GM19351 (cell line): Measurements from ENCODE around the gene CRIM1.

Source experiments
- ATAC-seq: cut with Tn5 transposase; IDR thresholded peaks from one replicate; pipeline ENCODE4 v1.9.1; 2021; ENCODE audit warnings: mild to moderate bottlenecking, moderate library complexity; ENCODE audit not compliant: unreplicated experiment

Gene CRIM1

DNA sequence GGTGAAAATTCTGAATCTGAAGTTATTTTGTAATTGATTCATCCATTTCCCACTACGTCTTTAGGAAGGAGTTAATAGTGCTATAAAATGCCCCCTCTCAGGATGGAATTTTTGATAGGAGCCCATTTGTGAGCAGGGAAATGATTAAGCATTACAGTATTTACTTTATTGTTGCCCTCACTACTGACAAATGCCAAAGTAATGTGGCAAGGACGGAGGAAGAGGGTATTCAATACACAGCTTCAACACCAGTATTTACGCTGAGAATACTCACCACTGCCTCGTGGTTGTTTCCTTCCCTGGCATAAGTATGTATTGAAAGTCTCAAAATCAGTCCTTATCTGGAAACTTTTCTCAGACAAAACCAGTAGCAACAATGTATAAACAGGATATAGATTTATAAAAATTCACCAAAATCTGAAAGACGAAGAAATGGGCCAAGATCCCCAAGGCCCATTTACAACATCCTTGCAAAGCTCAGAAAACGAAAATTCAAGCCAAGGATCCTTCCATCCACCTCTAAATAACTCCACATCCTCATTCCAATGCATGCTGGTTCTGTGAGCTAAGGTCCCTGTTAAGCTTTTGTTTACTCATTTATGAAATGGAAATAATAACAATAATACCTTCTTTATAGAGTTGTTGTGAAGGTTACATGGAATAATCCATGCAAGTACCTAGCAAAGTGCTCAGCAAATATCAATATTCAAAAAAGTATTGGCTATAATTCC lies 213.1 kb downstream of the CRIM1 start:
- no peak for ATAC-seq

- ATAC-seq: no peak
Observed at GRCh38 chr2:36569267-36569856, 213.8 kb downstream of the CRIM1 start.

- no peak for ATAC-seq
Observed at GRCh38 chr2:36570416-36570815, 214.8 kb downstream of the CRIM1 start.

DNA sequence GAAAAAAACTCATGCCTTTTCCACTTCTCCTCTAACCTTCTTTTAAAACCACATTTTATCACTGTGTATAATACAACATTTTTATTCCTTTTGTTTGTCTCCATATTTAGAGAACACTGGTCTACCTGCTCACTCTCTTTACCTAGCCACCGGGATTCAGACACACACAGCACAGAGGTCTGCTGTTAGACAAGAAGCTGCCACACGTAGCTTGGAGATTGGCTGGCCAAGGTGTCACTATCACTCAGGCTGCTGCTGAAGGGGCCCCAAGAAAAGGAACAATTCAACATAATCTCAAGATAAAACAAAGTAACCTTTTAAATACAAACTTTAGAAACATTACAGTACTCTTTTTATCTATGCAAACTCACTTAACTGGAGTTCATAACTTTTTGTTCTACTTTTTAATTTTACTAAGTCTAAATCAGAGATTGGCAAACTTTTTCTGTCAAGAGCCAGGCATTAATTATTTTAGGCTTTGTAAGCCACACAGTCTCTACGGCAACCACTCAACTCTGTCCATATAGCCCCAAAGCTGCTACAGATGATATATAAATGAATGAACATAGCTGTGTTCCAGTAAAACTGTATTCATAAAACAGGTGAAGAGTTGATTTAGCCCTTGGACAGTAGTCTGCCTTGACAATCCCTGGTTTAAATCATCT lies 216.6 kb downstream of the CRIM1 start:
- no peak for ATAC-seq

GRCh38 chr2:36572719-36573059 lies 217.1 kb downstream of the CRIM1 start:
- ATAC-seq: no peak

GRCh38 chr2:36573165-36573564 lies 217.6 kb downstream of the CRIM1 start:
- ATAC-seq: no peak

- no peak for ATAC-seq
Observed at GRCh38 chr2:36574560-36574959, 219.0 kb downstream of the CRIM1 start.

DNA sequence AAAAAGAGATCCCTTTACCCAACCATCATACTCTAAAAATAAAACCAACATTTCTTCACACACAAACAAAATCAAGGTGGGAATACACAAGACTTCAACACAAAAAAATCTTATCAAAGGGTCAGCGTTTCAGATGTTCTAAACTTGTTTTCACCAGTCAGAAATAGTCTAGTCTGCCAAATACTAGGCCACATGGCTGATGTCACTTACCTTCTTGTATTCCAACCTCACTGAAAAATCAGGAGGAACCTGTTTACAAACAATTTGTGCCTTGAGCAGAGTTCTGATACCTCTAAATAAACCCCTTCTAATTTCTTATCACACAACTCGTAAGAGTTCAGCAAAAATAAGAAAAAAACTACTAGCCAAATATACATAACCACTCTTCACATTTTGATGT lies 222.3 kb downstream of the CRIM1 start:
- no peak for ATAC-seq

GRCh38 chr2:36578343-36579296 lies 223.0 kb downstream of the CRIM1 start:
- no peak for ATAC-seq

DNA sequence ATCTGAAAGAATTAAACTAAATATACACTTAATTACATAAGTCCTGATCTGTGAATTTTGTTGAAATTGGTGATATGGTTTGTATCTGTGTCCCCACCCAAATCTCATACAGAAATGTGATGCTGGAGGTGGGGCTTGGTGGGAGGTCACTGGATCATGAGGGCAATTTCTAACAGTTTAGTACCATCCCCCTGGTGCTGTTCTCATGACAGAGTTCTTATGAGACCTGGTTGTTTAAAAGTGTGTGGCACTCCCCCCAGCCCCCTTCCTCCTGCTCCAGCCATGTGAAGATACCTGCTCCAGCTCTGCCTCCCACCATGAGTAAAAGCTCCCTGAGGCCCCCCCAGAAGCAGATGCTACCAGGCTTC lies 223.7 kb downstream of the CRIM1 start:
- ATAC-seq: no peak

GRCh38 chr2:36582538-36582937 lies 227.0 kb downstream of the CRIM1 start:
- ATAC-seq: no peak

DNA sequence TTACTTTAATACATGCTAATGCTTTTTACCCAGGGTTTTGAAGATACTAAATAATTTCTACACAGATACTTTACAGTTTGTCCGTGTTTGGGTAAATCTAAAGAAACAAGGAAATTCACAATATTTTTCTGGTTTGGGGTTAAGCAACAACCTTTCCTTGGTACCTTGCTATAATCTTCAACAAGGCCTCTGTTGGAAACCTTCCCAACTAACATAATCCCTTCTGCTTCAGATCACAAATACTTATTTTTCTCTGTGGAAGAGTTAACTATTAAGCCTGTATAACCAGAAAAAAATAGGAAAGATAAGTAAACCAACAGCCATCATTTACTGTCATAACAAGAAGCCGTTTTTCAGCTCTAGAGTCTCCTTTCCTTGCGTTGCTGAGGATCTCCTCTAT lies 227.4 kb downstream of the CRIM1 start:
- ATAC-seq: no peak

DNA sequence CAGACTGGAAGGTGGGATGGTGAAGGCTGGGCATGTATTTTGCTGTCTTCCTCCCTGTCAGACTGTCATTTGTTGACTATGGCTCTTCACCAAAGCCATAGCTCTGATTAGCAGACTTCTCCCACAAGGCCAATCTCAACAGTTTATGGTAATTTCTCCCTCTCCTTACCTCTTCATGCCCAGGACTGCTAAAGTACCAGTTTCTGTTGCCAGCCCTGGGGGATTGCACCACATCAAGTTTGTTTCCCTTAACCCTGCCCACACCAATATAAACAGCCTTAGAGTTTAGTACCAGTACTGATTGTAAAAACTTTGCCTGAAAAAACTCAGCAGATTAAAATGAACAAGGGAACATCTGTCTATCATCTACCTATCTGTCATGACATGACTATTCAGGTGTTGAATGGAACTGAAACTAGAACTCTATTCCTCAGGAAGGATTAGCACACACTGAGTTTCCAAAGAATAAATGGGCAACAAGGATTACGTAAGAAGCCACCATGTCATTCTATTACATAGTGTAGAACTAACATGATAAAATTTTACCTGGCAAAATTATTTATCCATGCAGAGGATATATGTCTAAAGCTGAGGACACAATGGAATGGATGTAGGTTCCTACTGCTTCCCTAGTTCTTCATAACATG lies 228.7 kb downstream of the CRIM1 start:
- no peak for ATAC-seq

- ATAC-seq: no peak
Observed at GRCh38 chr2:36586672-36587071, 231.1 kb downstream of the CRIM1 start.

GRCh38 chr2:36587101-36587500 lies 231.5 kb downstream of the CRIM1 start:
- no peak for ATAC-seq

- ATAC-seq: no peak
Observed at GRCh38 chr2:36587556-36587955, 232.0 kb downstream of the CRIM1 start.

DNA sequence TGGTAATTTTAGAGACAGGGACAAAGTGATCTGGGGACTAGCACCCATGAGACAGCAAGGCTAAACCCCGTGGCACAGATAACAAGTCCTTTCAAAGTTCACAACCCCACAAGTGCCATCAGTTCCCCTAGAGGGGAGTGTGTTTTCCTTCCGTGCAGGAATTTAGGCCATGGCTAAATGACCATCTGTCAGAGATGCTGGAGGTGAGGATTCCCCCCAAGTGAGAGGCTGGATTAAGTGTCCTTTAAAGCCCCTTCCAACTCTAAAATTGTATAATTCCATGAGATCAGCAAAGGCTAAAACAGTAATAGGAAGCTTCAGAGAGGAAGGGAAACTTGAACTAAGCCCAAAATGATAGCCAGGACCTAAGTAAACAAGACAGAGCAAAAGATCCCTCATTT lies 233.7 kb downstream of the CRIM1 start:
- no peak for ATAC-seq

DNA sequence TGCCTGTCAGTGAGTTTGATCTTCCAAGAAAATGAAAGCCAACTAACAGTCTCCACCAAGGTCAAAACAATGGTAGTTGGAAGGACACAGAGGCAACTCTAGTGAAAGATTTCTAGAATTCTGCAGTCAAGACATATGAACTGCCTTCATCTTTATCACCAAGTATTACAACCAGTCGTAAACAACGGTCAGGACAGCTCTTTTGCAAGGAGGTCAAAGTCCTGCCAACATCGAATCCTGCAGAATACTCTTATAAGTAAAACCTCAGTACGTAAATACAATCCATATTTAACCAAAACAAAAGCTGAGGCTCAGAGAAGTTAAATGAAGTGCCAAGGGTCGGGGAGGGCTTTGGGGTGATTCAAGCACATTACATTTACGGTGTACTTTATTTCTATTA lies 239.3 kb downstream of the CRIM1 start:
- no peak for ATAC-seq

DNA sequence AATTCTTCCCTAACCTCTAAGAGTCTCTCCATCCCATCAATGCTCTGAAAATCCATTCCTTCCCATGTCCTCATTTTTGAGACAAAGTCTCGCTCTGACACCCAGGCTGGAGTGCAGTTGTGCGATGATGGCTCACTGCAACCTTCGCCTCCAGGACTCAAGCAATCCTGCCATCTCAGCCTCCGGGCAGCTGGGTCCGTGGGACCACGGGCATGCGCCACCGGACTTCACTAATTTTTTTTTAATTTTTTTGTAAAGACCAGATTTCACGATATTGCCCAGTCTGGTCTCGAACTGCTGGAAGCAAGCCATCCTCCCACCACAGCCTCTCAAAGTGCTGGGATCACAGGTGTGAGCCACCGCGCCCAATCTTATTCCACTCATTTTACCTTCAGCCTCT lies 240.8 kb downstream of the CRIM1 start:
- ATAC-seq: no peak

DNA sequence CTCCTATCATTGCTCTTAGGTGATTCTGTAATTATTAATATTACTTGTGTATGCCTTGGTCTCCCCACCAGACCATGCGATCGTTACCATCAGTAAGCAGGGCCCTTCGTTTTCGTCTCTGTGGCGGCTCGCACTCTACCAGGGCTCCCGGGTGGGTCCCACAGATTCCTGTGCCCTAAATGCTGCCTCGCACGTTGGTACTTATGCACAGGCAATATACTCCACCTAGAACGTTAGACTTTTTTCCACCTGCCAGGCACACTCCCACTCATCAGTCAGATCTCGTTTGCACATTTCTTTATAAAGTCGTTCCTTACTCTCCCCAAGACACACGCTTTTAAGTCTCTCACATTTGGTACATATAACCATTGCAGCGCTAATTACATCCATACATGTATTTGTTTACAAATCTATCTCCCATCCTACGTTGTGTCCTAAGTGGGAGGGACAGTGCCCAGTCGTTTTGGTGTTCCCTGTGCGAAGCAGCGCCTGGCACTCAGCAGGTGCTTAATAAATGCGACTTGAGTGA lies 241.5 kb downstream of the CRIM1 start:
- no peak for ATAC-seq
